ENCODE data around the gene CDK14.

GRCh38 chr7:91243591-91244301 is 647.6 kb downstream of the CDK14 start:
- TF ChIP-seq, protein P1, sequence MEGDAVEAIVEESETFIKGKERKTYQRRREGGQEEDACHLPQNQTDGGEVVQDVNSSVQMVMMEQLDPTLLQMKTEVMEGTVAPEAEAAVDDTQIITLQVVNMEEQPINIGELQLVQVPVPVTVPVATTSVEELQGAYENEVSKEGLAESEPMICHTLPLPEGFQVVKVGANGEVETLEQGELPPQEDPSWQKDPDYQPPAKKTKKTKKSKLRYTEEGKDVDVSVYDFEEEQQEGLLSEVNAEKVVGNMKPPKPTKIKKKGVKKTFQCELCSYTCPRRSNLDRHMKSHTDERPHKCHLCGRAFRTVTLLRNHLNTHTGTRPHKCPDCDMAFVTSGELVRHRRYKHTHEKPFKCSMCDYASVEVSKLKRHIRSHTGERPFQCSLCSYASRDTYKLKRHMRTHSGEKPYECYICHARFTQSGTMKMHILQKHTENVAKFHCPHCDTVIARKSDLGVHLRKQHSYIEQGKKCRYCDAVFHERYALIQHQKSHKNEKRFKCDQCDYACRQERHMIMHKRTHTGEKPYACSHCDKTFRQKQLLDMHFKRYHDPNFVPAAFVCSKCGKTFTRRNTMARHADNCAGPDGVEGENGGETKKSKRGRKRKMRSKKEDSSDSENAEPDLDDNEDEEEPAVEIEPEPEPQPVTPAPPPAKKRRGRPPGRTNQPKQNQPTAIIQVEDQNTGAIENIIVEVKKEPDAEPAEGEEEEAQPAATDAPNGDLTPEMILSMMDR (IDR thresholded peaks at IDR 0.05; ENCODE audit: borderline replicate concordance, extremely low read depth, low read length, poor library complexity, severe bottlenecking): no peak
- TF ChIP-seq EZH2 (IDR thresholded peaks at IDR 0.05; ENCODE audit: borderline replicate concordance, low read depth, low read length, severe bottlenecking): no peak

Data from DND-41 (cell line).